WTC11 (cell line): ENCODE data around the gene TEX52. TPM values are rescaled to one million over a fixed set of nuclear protein-coding genes. Genes with fewer than 3 reads are reported as not detected.

ENCODE experiments used
- ATAC-seq: fragments of 200-7000 bp; cut with Tn5 transposase; 2 replicates; pipeline ENCODE4 v1.10.0; 2021; ENCODE audit warnings: mild to moderate bottlenecking, moderate library complexity
- CTCF ChIA-PET: fragments of 300-600 bp; sonication (Branson Sonifier 250); formaldehyde crosslinking; loops from one replicate; lab custom pipeline; 2021; ENCODE audit warnings: antibody characterized with exemption; lab: Charles Lee
- POLR2A ChIA-PET: fragments of 350-600 bp; sonication (Branson Sonifier 250); formaldehyde crosslinking; loops from one replicate; lab custom pipeline; 2021; ENCODE audit warnings: antibody characterized with exemption; lab: Charles Lee
- DNase-seq: peaks from one replicate; pipeline ENCODE4 v3.0.0; 2021; ENCODE audit warnings: low spot score
- H3K27ac Mint-ChIP-seq: 2 replicates; pipeline ENCODE4 v1.8.0; 2021; ENCODE audit warnings: mixed read lengths
- H3K27me3 Mint-ChIP-seq: 2 replicates; pipeline ENCODE4 v1.8.0; 2021; ENCODE audit warnings: low read depth, mild to moderate bottlenecking, moderate library complexity, mixed read lengths
- H3K36me3 Mint-ChIP-seq: 2 replicates; pipeline ENCODE4 v1.8.0; 2021; ENCODE audit warnings: mixed read lengths
- H3K4me1 Mint-ChIP-seq: 2 replicates; pipeline ENCODE4 v1.8.0; 2022; ENCODE audit warnings: mixed read lengths
- H3K4me3 Mint-ChIP-seq: 2 replicates; pipeline ENCODE4 v1.8.0; 2021; ENCODE audit warnings: mild to moderate bottlenecking, moderate library complexity, mixed read lengths
- H3K9me3 Mint-ChIP-seq: 2 replicates; pipeline ENCODE4 v1.8.0; 2021; ENCODE audit warnings: mixed read lengths
- ATF2 ChIP-seq: sonication (generic); formaldehyde crosslinking; IDR thresholded peaks from 2 replicates; pipeline ENCODE4 v1.8.1; 2022; ENCODE audit warnings: low read depth, missing genetic modification reagents, borderline replicate concordance
- ELF4 ChIP-seq: sonication (generic); formaldehyde crosslinking; IDR thresholded peaks from 2 replicates; pipeline ENCODE4 v1.8.1; 2022; ENCODE audit warnings: low read depth, mild to moderate bottlenecking, moderate library complexity, missing genetic modification reagents
- FOXJ3 ChIP-seq: sonication (generic); formaldehyde crosslinking; IDR thresholded peaks from 2 replicates; pipeline ENCODE4 v1.9.0; 2021; ENCODE audit warnings: missing genetic modification reagents, mild to moderate bottlenecking, borderline replicate concordance
- FOXK1 ChIP-seq: sonication (generic); formaldehyde crosslinking; IDR thresholded peaks from 2 replicates; pipeline ENCODE4 v1.8.0; 2022; ENCODE audit warnings: mild to moderate bottlenecking, moderate library complexity, missing genetic modification reagents
- FOXP4 ChIP-seq: sonication (generic); formaldehyde crosslinking; IDR thresholded peaks from 2 replicates; pipeline ENCODE4 v1.8.0; 2022; ENCODE audit warnings: mild to moderate bottlenecking, missing genetic modification reagents
- HMGA2 ChIP-seq: fragments of 250-450 bp; sonication (Bioruptor Pico); IDR thresholded peaks from 2 replicates; pipeline ENCODE4 v1.4.0; 2021; ENCODE audit warnings: mild to moderate bottlenecking, moderate library complexity
- JAZF1 ChIP-seq: fragments of 250-450 bp; sonication (Bioruptor Pico); IDR thresholded peaks from 2 replicates; pipeline ENCODE4 v1.9.0; 2021; ENCODE audit warnings: moderate library complexity, mild to moderate bottlenecking, inconsistent platforms
- NFE2L1 ChIP-seq: sonication (generic); formaldehyde crosslinking; IDR thresholded peaks from 2 replicates; pipeline ENCODE4 v1.8.1; 2023; ENCODE audit warnings: missing genetic modification reagents
- NR1H2 ChIP-seq: sonication (generic); formaldehyde crosslinking; IDR thresholded peaks from 2 replicates; pipeline ENCODE4 v1.9.0; 2021; ENCODE audit warnings: mild to moderate bottlenecking, moderate library complexity, missing genetic modification reagents
- NR2C2 ChIP-seq: sonication (generic); formaldehyde crosslinking; IDR thresholded peaks from 2 replicates; pipeline ENCODE4 v1.8.0; 2022; ENCODE audit warnings: mild to moderate bottlenecking, missing genetic modification reagents
- SMAD4 ChIP-seq: sonication (generic); formaldehyde crosslinking; IDR thresholded peaks from 2 replicates; pipeline ENCODE4 v1.8.0; 2022; ENCODE audit warnings: mild to moderate bottlenecking, missing genetic modification reagents
- TCF7 ChIP-seq: sonication (generic); formaldehyde crosslinking; IDR thresholded peaks from 2 replicates; pipeline ENCODE4 v1.8.0; 2022; ENCODE audit warnings: mild to moderate bottlenecking, low read depth, missing genetic modification reagents, moderate library complexity
- USF1 ChIP-seq: sonication (generic); formaldehyde crosslinking; IDR thresholded peaks from 2 replicates; pipeline ENCODE4 v1.8.0; 2022; ENCODE audit warnings: mild to moderate bottlenecking, missing genetic modification reagents
- ZNF396 ChIP-seq: fragments of 250-450 bp; sonication (Bioruptor Pico); IDR thresholded peaks from 2 replicates; pipeline ENCODE4 v1.8.0; 2021; ENCODE audit warnings: mild to moderate bottlenecking, moderate library complexity, borderline replicate concordance
- ZNF416 ChIP-seq: fragments of 250-450 bp; sonication (Bioruptor Pico); IDR thresholded peaks from 2 replicates; pipeline ENCODE4 v1.9.0; 2021; ENCODE audit warnings: mild to moderate bottlenecking, inconsistent platforms
- ZNF671 ChIP-seq: fragments of 250-450 bp; sonication (Bioruptor Pico); IDR thresholded peaks from 2 replicates; pipeline ENCODE4 v1.8.0; 2021; ENCODE audit warnings: mild to moderate bottlenecking
- total RNA-seq: library from RNA; stranded (reverse); gene quantifications from 3 replicates; pipeline ENCODE4 v1.2.3, GENCODE V29; 2021
- TF ChIP-seq, protein P1 (sequence below): fragments of 250-450 bp; sonication (Bioruptor Pico); IDR thresholded peaks from 2 replicates; pipeline ENCODE4 v2.1.2; 2022; ENCODE audit warnings: mild to moderate bottlenecking, moderate library complexity
- TF ChIP-seq, protein P2 (sequence below): sonication (generic); formaldehyde crosslinking; IDR thresholded peaks from 2 replicates; pipeline ENCODE4 v1.8.0; 2022; ENCODE audit warnings: mild to moderate bottlenecking, missing genetic modification reagents
- TF ChIP-seq, protein P3 (sequence below): fragments of 200-600 bp; IDR thresholded peaks from 2 replicates; pipeline ENCODE4 v1.8.0; 2022; ENCODE audit warnings: antibody characterized with exemption

The TEX52 gene
- total RNA-seq, 1 experiment from 2014 or later = not detected

GRCh38 chr12:2819810-2820209, 37.0 kb downstream of the TEX52 start:
- H3K4me1 Mint-ChIP-seq = peaks cover 20% of the 10 kb centered on the region
- no peak overlapping the region for H3K27ac Mint-ChIP-seq
- no peak overlapping the region for H3K4me3 Mint-ChIP-seq
- POLR2A ChIA-PET = no interaction called here
- TF ChIP-seq, protein P1, sequence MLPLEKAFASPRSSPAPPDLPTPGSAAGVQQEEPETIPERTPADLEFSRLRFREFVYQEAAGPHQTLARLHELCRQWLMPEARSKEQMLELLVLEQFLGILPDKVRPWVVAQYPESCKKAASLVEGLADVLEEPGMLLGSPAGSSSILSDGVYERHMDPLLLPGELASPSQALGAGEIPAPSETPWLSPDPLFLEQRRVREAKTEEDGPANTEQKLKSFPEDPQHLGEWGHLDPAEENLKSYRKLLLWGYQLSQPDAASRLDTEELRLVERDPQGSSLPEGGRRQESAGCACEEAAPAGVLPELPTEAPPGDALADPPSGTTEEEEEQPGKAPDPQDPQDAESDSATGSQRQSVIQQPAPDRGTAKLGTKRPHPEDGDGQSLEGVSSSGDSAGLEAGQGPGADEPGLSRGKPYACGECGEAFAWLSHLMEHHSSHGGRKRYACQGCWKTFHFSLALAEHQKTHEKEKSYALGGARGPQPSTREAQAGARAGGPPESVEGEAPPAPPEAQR (CRISPR knock-in tag) = no peak
- TF ChIP-seq ZNF396 = no peak
- TF ChIP-seq FOXP4 (CRISPR knock-in tag) = no peak
- no peak for TF ChIP-seq ZNF671
- TF ChIP-seq HMGA2 (CRISPR knock-in tag) = no peak
- no peak for TF ChIP-seq NFE2L1 (CRISPR knock-in tag)
- TF ChIP-seq TCF7 = no peak
- TF ChIP-seq FOXJ3 (CRISPR knock-in tag) = no peak
- no peak for TF ChIP-seq FOXK1
- no peak for TF ChIP-seq USF1 (CRISPR knock-in tag)
- TF ChIP-seq ELF4 (CRISPR knock-in tag) = no peak
- no peak for TF ChIP-seq JAZF1
- TF ChIP-seq, protein P2, sequence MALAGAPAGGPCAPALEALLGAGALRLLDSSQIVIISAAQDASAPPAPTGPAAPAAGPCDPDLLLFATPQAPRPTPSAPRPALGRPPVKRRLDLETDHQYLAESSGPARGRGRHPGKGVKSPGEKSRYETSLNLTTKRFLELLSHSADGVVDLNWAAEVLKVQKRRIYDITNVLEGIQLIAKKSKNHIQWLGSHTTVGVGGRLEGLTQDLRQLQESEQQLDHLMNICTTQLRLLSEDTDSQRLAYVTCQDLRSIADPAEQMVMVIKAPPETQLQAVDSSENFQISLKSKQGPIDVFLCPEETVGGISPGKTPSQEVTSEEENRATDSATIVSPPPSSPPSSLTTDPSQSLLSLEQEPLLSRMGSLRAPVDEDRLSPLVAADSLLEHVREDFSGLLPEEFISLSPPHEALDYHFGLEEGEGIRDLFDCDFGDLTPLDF (CRISPR knock-in tag) = no peak
- no peak for TF ChIP-seq NR1H2
- TF ChIP-seq ATF2 (CRISPR knock-in tag) = no peak
- TF ChIP-seq NR2C2 = no peak
- ATAC-seq = no peak; the same call in 1 of the 2 replicates
- peaks cover 55% of the 10 kb centered on the region for H3K36me3 Mint-ChIP-seq
- DNase-seq = no peak
- no peaks in the 10 kb centered on the region for H3K27me3 Mint-ChIP-seq
- no peaks in the 10 kb centered on the region for H3K9me3 Mint-ChIP-seq
- CTCF ChIA-PET = interaction anchor here (0.7 to 2.0 kb wide), 4 partner anchors 26 to 137 kb away, joined by 3 to 7 read pairs (median 5); no protein-coding TSS in a partner anchor

GRCh38 chr12:2813214-2814185, 43.3 kb downstream of the TEX52 start:
- ChIA-PET POLR2A (interaction anchor here (1.1 kb wide), 1 partner anchor 29 kb away, joined by 3 read pairs; no protein-coding TSS in a partner anchor), CTCF (interaction anchor here (0.5 to 2.6 kb wide), 11 partner anchors 17 to 382 kb away, joined by 3 to 10 read pairs (median 4); no protein-coding TSS in a partner anchor)
- H3K36me3 Mint-ChIP-seq = peaks cover 17% of the 10 kb centered on the region
- peak overlapping the region; percentile 99 for H3K4me3 Mint-ChIP-seq
- DNase-seq (peak; percentile 54), ATAC-seq (peak; percentile 38)
- peak overlapping the region; percentile 90 for H3K27ac Mint-ChIP-seq
- TF ChIP-seq, protein P3, sequence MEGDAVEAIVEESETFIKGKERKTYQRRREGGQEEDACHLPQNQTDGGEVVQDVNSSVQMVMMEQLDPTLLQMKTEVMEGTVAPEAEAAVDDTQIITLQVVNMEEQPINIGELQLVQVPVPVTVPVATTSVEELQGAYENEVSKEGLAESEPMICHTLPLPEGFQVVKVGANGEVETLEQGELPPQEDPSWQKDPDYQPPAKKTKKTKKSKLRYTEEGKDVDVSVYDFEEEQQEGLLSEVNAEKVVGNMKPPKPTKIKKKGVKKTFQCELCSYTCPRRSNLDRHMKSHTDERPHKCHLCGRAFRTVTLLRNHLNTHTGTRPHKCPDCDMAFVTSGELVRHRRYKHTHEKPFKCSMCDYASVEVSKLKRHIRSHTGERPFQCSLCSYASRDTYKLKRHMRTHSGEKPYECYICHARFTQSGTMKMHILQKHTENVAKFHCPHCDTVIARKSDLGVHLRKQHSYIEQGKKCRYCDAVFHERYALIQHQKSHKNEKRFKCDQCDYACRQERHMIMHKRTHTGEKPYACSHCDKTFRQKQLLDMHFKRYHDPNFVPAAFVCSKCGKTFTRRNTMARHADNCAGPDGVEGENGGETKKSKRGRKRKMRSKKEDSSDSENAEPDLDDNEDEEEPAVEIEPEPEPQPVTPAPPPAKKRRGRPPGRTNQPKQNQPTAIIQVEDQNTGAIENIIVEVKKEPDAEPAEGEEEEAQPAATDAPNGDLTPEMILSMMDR = peak; percentile 39; the same call in 1 of the 2 replicates
- TF ChIP-seq SMAD4 (no peak), ZNF416 (CRISPR knock-in tag) (no peak)
- H3K4me1 Mint-ChIP-seq = peaks cover 13% of the 10 kb centered on the region
- H3K27me3 Mint-ChIP-seq = no peaks in the 10 kb centered on the region
- H3K9me3 Mint-ChIP-seq = no peaks in the 10 kb centered on the region
